SK-N-SH treated with all-trans-retinoic acid at 6 μM for 48 hours (cell line): ENCODE results near the gene APBB1.

Experiments used
- GLIS3 ChIP-seq: fragments of 250-450 bp; sonication (Bioruptor Pico); IDR thresholded peaks from 2 replicates; pipeline ENCODE4 v1.5.0; 2020; ENCODE audit warnings: mild to moderate bottlenecking, moderate library complexity
- PATZ1 ChIP-seq: fragments of 250-450 bp; sonication (Bioruptor Pico); IDR thresholded peaks from 2 replicates; pipeline ENCODE4 v1.8.0; 2020; ENCODE audit warnings: mild to moderate bottlenecking, moderate library complexity, borderline replicate concordance
- ZNF8 ChIP-seq: fragments of 450-650 bp; formaldehyde crosslinking; IDR thresholded peaks from 2 replicates; pipeline ENCODE4 v1.5.0; 2020; ENCODE audit warnings: mild to moderate bottlenecking, moderate library complexity

DNA sequence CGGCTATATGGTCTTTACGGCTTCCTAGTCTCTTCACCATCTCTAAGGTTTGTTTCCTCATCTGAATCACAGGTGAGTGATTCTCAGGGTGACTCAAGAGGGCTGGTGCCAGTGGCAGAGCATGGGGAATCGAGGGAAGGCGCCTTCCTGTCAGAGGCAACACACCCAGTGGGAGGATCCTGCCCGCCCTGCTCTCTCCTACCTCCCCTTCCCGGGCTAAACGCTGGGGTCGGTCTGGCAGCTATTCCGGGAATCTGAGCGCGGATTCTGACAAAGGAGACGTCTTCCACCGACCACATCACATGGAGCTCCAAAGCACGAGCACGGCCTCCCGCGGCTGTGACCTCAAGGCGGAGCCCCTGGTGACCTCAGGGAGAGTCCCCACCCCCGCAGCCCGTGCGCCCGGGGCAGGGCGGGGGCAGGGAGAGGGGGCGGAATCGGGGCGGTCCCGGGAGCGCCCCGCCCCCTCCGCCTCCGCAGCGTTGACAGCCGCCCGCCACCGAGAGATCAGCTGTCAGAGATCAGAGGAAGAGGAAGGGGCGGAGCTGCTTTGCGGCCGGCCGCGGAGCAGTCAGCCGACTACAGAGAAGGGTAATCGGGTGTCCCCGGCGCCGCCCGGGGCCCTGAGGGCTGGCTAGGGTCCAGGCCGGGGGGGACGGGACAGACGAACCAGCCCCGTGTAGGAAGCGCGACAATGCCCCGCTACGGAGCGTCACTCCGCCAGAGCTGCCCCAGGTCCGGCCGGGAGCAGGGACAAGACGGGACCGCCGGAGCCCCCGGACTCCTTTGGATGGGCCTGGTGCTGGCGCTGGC, 28.8 kb downstream of the APBB1 start, which contains the start of gene SMPD1:
- TF ChIP-seq PATZ1 (CRISPR knock-in tag) (no peak), ZNF8 (CRISPR knock-in tag) (no peak), GLIS3 (CRISPR knock-in tag) (no peak)
